Neural cell (in vitro differentiated cells): ENCODE data around the gene KLK3. TPM values are rescaled to one million over a fixed set of nuclear protein-coding genes. Genes with fewer than 3 reads are reported as not detected.

Experiments
- H2AFZ ChIP-seq: fragments of 200-600, 300-800 bp; sonication (generic), shearing (Covaris generic); 2 replicates; pipeline ENCODE4 v1.6.0; 2014; ENCODE audit warnings: low read depth, mild to moderate bottlenecking, antibody characterized with exemption, low read length, moderate library complexity
- H3F3A ChIP-seq: fragments of 200-600 bp; shearing (Covaris generic); 2 replicates; pipeline ENCODE4 v1.6.1; 2016; ENCODE audit warnings: mild to moderate bottlenecking, moderate library complexity, mixed read lengths, antibody characterized with exemption, low read length; ENCODE audit not compliant: insufficient read depth, poor library complexity, severe bottlenecking
- H3K27ac ChIP-seq: fragments of 200-600, 300-800 bp; sonication (generic), shearing (Covaris generic); 2 replicates; pipeline ENCODE4 v1.5.1; 2014; ENCODE audit warnings: mild to moderate bottlenecking, low read length, moderate library complexity
- H3K27me3 ChIP-seq: fragments of 300-800, 200-600 bp; sonication (generic), shearing (Covaris generic); 2 replicates; pipeline ENCODE4 v1.6.0; 2014; ENCODE audit warnings: mild to moderate bottlenecking, low read depth, low read length, moderate library complexity; ENCODE audit not compliant: insufficient read depth
- H3K36me3 ChIP-seq: fragments of 300-800, 200-600 bp; sonication (generic), shearing (Covaris generic); 2 replicates; pipeline ENCODE4 v1.5.1; 2014; ENCODE audit warnings: mild to moderate bottlenecking, antibody characterized with exemption, low read length, moderate library complexity; ENCODE audit not compliant: insufficient read depth
- H3K4me2 ChIP-seq: fragments of 300-800, 200-600 bp; sonication (generic), shearing (Covaris generic); 2 replicates; pipeline ENCODE4 v1.6.0; 2014; ENCODE audit warnings: mild to moderate bottlenecking, low read length
- H3K4me3 ChIP-seq: fragments of 300-800, 200-600 bp; sonication (generic), shearing (Covaris generic); 2 replicates; pipeline ENCODE4 v1.5.1; 2014; ENCODE audit warnings: mild to moderate bottlenecking, low read length, moderate library complexity
- H3K79me2 ChIP-seq: fragments of 200-600 bp; shearing (Covaris generic); replicated peaks from 2 replicates; pipeline ENCODE4 v1.6.0; 2014; ENCODE audit warnings: mild to moderate bottlenecking, low read length, moderate library complexity; ENCODE audit not compliant: insufficient read depth
- H3K9ac ChIP-seq: fragments of 300-800, 200-600 bp; sonication (generic), shearing (Covaris generic); 2 replicates; pipeline ENCODE4 v1.6.1; 2016; ENCODE audit warnings: mild to moderate bottlenecking, low read length, mixed read lengths
- H3K9me2 ChIP-seq: fragments of 200-600 bp; shearing (Covaris generic); 2 replicates; pipeline ENCODE4 v1.6.1; 2016; ENCODE audit warnings: mild to moderate bottlenecking, low read length, mixed read lengths; ENCODE audit not compliant: insufficient read depth
- H3K9me3 ChIP-seq: fragments of 200-600, 300-800 bp; sonication (generic), shearing (Covaris generic); 2 replicates; pipeline ENCODE4 v1.6.1; 2016; ENCODE audit warnings: mild to moderate bottlenecking, mixed run types, low read length, moderate library complexity, mixed read lengths
- H4K20me1 ChIP-seq: fragments of 200-600 bp; shearing (Covaris generic); 2 replicates; pipeline ENCODE4 v1.6.1; 2016; ENCODE audit warnings: mild to moderate bottlenecking, mixed run types; ENCODE audit not compliant: insufficient read depth
- EP300 ChIP-seq: fragments of 450-650 bp; conservative IDR thresholded peaks from 2 replicates; pipeline ENCODE4 v1.6.1; 2014; ENCODE audit warnings: antibody characterized with exemption, mild to moderate bottlenecking, moderate library complexity; ENCODE audit not compliant: poor library complexity, severe bottlenecking
- EZH2 ChIP-seq: fragments of 200-600, 300-800 bp; shearing (Covaris generic), sonication (generic); IDR thresholded peaks from 2 replicates; pipeline ENCODE4 v1.6.1; 2014; ENCODE audit warnings: antibody characterized with exemption, low read length, borderline replicate concordance, mild to moderate bottlenecking; ENCODE audit not compliant: insufficient read depth, poor library complexity, severe bottlenecking
- MXI1 ChIP-seq: fragments of 450-650 bp; conservative IDR thresholded peaks from 2 replicates; pipeline ENCODE4 v1.6.1; 2014; ENCODE audit warnings: antibody characterized with exemption, mild to moderate bottlenecking; ENCODE audit not compliant: poor library complexity, severe bottlenecking
- POLR2AphosphoS5 ChIP-seq: IDR thresholded peaks from 2 replicates; pipeline ENCODE4 v1.6.1; 2012
- RAD21 ChIP-seq: fragments of 450-650 bp; conservative IDR thresholded peaks from 2 replicates; pipeline ENCODE4 v1.6.1; 2014; ENCODE audit warnings: antibody characterized with exemption, mild to moderate bottlenecking, moderate library complexity
- SMC3 ChIP-seq: fragments of 450-650 bp; conservative IDR thresholded peaks from 2 replicates; pipeline ENCODE4 v1.6.1; 2014; ENCODE audit warnings: antibody characterized with exemption, mild to moderate bottlenecking, moderate library complexity; ENCODE audit not compliant: poor library complexity
- TAF1 ChIP-seq: IDR thresholded peaks from 2 replicates; pipeline ENCODE4 v1.6.1; 2012; ENCODE audit warnings: low read depth
- polyA plus RNA-seq: library from polyadenylated mRNA; depleted of rRNA; stranded (reverse); fragments of >200 nt; gene quantifications from 2 replicates; pipeline ENCODE4 v1.2.3, GENCODE V29; 2014
- TF ChIP-seq, protein P1 (sequence below): fragments of 450-650 bp; IDR thresholded peaks from 2 replicates; pipeline ENCODE4 v1.5.1; 2014; ENCODE audit warnings: antibody characterized with exemption, mild to moderate bottlenecking, moderate library complexity; ENCODE audit not compliant: poor library complexity, severe bottlenecking
- TF ChIP-seq, protein P2 (sequence below): IDR thresholded peaks from 2 replicates; pipeline ENCODE4 v1.6.1; 2012; ENCODE audit warnings: borderline replicate concordance

KLK3 gene
- polyA plus RNA-seq, 1 donor from 2014 or later, result not detected

- Histone ChIP-seq H3K4me2 (no peak overlapping the region), H3F3A (no peaks in the 10 kb centered on the region), H2AFZ (no peak overlapping the region), H3K27me3 (no peaks in the 10 kb centered on the region), H4K20me1 (no peaks in the 10 kb centered on the region), H3K9me3 (no peaks in the 10 kb centered on the region), H3K36me3 (no peaks in the 10 kb centered on the region), H3K27ac (no peak overlapping the region), H3K9ac (no peak overlapping the region), H3K79me2 (no peaks in the 10 kb centered on the region), H3K9me2 (no peaks in the 10 kb centered on the region), H3K4me3 (no peak overlapping the region)
- TF ChIP-seq, protein P1, sequence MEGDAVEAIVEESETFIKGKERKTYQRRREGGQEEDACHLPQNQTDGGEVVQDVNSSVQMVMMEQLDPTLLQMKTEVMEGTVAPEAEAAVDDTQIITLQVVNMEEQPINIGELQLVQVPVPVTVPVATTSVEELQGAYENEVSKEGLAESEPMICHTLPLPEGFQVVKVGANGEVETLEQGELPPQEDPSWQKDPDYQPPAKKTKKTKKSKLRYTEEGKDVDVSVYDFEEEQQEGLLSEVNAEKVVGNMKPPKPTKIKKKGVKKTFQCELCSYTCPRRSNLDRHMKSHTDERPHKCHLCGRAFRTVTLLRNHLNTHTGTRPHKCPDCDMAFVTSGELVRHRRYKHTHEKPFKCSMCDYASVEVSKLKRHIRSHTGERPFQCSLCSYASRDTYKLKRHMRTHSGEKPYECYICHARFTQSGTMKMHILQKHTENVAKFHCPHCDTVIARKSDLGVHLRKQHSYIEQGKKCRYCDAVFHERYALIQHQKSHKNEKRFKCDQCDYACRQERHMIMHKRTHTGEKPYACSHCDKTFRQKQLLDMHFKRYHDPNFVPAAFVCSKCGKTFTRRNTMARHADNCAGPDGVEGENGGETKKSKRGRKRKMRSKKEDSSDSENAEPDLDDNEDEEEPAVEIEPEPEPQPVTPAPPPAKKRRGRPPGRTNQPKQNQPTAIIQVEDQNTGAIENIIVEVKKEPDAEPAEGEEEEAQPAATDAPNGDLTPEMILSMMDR, result no peak
- no peak for TF ChIP-seq TAF1
- TF ChIP-seq SMC3, result no peak
- TF ChIP-seq, protein P2, sequence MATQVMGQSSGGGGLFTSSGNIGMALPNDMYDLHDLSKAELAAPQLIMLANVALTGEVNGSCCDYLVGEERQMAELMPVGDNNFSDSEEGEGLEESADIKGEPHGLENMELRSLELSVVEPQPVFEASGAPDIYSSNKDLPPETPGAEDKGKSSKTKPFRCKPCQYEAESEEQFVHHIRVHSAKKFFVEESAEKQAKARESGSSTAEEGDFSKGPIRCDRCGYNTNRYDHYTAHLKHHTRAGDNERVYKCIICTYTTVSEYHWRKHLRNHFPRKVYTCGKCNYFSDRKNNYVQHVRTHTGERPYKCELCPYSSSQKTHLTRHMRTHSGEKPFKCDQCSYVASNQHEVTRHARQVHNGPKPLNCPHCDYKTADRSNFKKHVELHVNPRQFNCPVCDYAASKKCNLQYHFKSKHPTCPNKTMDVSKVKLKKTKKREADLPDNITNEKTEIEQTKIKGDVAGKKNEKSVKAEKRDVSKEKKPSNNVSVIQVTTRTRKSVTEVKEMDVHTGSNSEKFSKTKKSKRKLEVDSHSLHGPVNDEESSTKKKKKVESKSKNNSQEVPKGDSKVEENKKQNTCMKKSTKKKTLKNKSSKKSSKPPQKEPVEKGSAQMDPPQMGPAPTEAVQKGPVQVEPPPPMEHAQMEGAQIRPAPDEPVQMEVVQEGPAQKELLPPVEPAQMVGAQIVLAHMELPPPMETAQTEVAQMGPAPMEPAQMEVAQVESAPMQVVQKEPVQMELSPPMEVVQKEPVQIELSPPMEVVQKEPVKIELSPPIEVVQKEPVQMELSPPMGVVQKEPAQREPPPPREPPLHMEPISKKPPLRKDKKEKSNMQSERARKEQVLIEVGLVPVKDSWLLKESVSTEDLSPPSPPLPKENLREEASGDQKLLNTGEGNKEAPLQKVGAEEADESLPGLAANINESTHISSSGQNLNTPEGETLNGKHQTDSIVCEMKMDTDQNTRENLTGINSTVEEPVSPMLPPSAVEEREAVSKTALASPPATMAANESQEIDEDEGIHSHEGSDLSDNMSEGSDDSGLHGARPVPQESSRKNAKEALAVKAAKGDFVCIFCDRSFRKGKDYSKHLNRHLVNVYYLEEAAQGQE, result no peak
- TF ChIP-seq MXI1, result no peak
- TF ChIP-seq RAD21, result no peak
- no peak for TF ChIP-seq EZH2
- TF ChIP-seq POLR2AphosphoS5, result no peak
- TF ChIP-seq EP300, result no peak
Measured at GRCh38 chr19:50850738-50851137, 4.0 kb upstream of the KLK3 start.

DNA sequence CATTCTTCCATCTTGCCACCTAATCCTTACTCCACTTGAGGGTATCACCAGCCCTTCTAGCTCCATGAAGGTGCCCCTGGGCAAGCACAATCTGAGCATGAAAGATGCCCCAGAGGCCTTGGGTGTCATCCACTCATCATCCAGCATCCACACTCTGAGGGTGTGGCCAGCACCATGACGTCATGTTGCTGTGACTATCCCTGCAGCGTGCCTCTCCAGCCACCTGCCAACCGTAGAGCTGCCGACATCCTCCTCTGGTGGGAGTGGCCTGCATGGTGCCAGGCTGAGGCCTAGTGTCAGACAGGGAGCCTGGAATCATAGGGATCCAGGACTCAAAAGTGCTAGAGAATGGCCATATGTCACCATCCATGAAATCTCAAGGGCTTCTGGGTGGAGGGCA, 3.1 kb upstream of the KLK3 start:
- Histone ChIP-seq H3K27me3 (no peaks in the 10 kb centered on the region), H3K4me3 (no peak overlapping the region), H3F3A (no peaks in the 10 kb centered on the region), H3K4me2 (no peak overlapping the region), H4K20me1 (no peaks in the 10 kb centered on the region), H3K27ac (no peak overlapping the region), H3K9ac (no peak overlapping the region), H3K9me2 (no peaks in the 10 kb centered on the region), H3K9me3 (no peaks in the 10 kb centered on the region), H3K79me2 (no peaks in the 10 kb centered on the region), H2AFZ (no peak overlapping the region), H3K36me3 (no peaks in the 10 kb centered on the region)
- TF ChIP-seq TAF1 (no peak), MXI1 (no peak), SMC3 (no peak), EZH2 (no peak), EP300 (no peak), RAD21 (no peak), POLR2AphosphoS5 (no peak)
- TF ChIP-seq, protein P2, result no peak
- TF ChIP-seq, protein P1, result no peak
